WERI-Rb-1 (cell line): ENCODE results near the gene CLEC16A.

Experiments
- DNase-seq: peaks from one replicate; pipeline ENCODE4 v3.0.0-alpha.2; 2020
- H3K27ac ChIP-seq: fragments of 250-450 bp; sonication (Bioruptor Pico); 2 replicates; pipeline ENCODE4 v1.5.1; 2020; ENCODE audit warnings: mild to moderate bottlenecking, moderate library complexity
- H3K27me3 ChIP-seq: fragments of 250-450 bp; sonication (Bioruptor Pico); 2 replicates; pipeline ENCODE4 v1.5.1; 2021; ENCODE audit warnings: mild to moderate bottlenecking, low read depth, moderate library complexity; ENCODE audit not compliant: insufficient read depth, severe bottlenecking
- H3K36me3 ChIP-seq: fragments of 250-450 bp; sonication (Bioruptor Pico); 2 replicates; pipeline ENCODE4 v1.5.1; 2020; ENCODE audit warnings: mild to moderate bottlenecking, moderate library complexity
- H3K4me3 ChIP-seq: 2 replicates; pipeline ENCODE4 v1.5.1; 2011; ENCODE audit warnings: low read depth, mild to moderate bottlenecking, control low read depth, low read length
- H3K9me3 ChIP-seq: fragments of 250-450 bp; sonication (Bioruptor Pico); 2 replicates; pipeline ENCODE4 v1.5.1; 2021; ENCODE audit warnings: mild to moderate bottlenecking, moderate library complexity; ENCODE audit not compliant: severe bottlenecking
- TF ChIP-seq, protein P1 (sequence below): IDR thresholded peaks from 2 replicates; pipeline ENCODE4 v1.5.1; 2011; ENCODE audit warnings: low read depth, mild to moderate bottlenecking, control low read depth, inconsistent platforms, low read length

CLEC16A gene

DNA sequence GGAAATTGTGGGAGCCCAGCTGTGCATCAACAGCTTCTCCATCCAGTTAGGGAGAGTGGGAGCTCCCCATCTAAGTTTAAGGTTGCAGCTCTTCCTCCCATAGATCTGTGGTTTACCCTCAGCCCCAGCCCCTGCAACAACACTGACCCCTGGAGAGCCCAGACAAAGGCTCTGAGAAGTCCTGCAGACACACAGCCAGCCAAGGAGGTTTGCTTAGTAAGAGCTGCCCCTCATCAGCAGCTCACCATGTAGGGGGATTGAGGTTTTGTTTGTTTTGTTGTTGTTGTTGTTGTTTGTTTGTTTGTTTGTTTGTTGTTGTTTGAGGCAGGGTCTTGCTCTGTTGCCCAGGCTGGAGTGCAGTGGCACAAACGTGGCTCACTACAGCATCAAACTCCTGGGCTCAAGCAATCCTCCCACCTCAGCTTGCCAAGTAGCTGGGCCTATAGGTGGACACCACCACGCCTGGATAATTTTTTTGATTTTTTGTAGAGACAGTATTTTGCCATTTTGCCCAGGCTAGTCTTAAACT lies 138.6 kb downstream of the CLEC16A start:
- no peaks in the 10 kb centered on the region for H3K9me3 ChIP-seq
- H3K36me3 ChIP-seq = peaks cover 4% of the 10 kb centered on the region; the same call in 1 of the 2 replicates
- H3K27ac ChIP-seq = no peak overlapping the region
- TF ChIP-seq, protein P1, sequence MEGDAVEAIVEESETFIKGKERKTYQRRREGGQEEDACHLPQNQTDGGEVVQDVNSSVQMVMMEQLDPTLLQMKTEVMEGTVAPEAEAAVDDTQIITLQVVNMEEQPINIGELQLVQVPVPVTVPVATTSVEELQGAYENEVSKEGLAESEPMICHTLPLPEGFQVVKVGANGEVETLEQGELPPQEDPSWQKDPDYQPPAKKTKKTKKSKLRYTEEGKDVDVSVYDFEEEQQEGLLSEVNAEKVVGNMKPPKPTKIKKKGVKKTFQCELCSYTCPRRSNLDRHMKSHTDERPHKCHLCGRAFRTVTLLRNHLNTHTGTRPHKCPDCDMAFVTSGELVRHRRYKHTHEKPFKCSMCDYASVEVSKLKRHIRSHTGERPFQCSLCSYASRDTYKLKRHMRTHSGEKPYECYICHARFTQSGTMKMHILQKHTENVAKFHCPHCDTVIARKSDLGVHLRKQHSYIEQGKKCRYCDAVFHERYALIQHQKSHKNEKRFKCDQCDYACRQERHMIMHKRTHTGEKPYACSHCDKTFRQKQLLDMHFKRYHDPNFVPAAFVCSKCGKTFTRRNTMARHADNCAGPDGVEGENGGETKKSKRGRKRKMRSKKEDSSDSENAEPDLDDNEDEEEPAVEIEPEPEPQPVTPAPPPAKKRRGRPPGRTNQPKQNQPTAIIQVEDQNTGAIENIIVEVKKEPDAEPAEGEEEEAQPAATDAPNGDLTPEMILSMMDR = no peak
- H3K27me3 ChIP-seq = no peaks in the 10 kb centered on the region
- H3K4me3 ChIP-seq = no peak overlapping the region
- DNase-seq = no peak

DNA sequence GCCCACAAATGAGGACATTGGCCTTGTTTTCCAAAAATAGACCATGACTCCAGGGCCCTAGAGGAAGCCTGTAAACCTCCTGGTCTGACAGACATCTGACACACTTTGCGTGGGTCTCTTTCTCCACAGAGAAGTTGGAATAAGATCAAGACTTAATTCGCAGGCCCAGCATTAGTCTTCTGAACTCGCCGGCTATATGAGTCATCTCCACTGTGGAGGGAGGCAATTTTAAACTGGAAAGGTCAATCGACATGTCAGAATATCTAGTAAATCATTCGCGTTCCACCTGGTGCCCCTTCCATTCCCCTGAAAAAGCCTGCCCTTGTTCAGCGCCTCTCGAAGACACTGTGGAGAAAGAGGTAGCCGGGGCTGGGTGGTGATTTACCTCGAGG lies 140.1 kb downstream of the CLEC16A start:
- peaks cover 4% of the 10 kb centered on the region; the same call in 1 of the 2 replicates for H3K36me3 ChIP-seq
- no peak overlapping the region for H3K27ac ChIP-seq
- TF ChIP-seq, protein P1 = no peak
- DNase-seq = no peak
- no peak overlapping the region for H3K4me3 ChIP-seq
- H3K9me3 ChIP-seq = no peaks in the 10 kb centered on the region
- H3K27me3 ChIP-seq = no peaks in the 10 kb centered on the region

DNA sequence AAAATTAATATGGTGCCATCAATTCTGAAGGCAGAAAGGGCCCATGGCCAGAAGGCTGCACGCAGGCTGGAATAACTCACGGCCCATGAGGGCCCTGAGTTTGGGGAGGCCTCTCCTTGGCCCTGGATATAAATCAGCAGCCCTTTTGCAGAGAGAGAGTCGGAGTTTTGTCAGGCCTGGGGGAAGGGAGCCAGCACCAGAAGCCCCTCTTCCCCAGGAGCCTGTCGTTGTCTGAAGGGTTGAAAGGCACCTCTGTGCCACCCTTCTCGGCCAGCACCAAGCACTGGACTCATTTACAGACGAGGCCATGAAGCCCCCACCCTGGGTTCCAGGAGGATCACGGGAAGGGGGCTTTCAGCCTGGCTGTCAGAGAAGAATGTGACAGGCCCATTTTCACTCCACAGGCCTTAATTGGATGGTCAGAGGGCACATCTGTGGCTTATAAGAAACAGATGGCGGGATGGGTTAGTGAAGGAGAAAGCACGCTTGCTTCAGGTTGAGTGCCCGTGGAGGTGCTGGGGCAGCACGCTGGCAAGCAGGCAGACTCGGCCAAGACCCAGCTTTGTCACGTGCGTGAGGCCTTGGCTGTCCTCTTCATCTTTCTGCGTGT lies 140.6 kb downstream of the CLEC16A start:
- H3K27me3 ChIP-seq = no peaks in the 10 kb centered on the region
- peak overlapping the region; percentile 16; the same call in 1 of the 2 replicates for H3K27ac ChIP-seq
- no peak overlapping the region for H3K4me3 ChIP-seq
- H3K9me3 ChIP-seq = no peaks in the 10 kb centered on the region
- TF ChIP-seq, protein P1 = no peak
- peak; percentile 31 for DNase-seq
- H3K36me3 ChIP-seq = peaks cover 4% of the 10 kb centered on the region; the same call in 1 of the 2 replicates

DNA sequence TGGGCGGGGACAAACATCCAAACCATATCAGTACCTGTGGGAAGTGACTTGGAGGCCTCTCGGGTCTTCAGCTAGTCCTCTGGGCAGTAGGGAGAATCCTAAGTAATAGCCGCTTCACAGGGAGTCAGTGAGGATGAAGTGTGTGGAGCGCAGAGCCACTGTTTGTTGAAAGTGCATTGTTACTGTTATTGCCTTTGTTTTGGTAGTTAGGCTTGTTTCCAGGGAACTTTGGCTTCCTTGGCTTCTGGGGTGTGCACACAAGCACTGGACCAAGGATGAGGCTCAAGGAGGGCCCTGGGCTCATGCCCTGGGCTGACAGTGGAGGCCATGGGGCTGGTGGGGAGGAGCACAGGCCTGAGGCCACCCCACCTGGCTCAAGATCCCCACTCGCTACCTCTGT lies 141.6 kb downstream of the CLEC16A start:
- Histone ChIP-seq H3K36me3 (peaks cover 4% of the 10 kb centered on the region; the same call in 1 of the 2 replicates), H3K27ac (no peak overlapping the region), H3K9me3 (no peaks in the 10 kb centered on the region), H3K27me3 (no peaks in the 10 kb centered on the region), H3K4me3 (no peak overlapping the region)
- TF ChIP-seq, protein P1 = no peak
- DNase-seq = no peak

DNA sequence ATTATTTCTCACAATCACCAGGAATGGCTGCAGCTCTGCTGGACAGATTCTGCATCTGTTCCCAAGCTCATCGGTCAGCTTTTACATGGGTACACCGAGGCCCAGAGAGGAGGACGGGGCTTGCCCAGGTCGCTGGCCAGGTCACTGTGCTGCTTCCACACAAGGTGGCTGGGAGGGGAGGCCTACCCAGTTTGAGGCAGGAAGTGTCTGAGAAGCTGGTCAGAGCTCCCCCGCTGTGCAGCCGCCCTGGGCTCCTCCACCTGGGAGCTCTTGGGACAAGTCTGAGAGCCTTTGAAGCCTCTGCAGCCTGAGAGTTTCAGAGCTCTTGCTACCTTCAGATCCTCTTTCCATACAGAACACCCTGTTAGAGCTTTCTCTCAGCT lies 143.3 kb downstream of the CLEC16A start:
- Histone ChIP-seq H3K36me3 (peaks cover 7% of the 10 kb centered on the region), H3K27ac (no peak overlapping the region), H3K9me3 (no peaks in the 10 kb centered on the region), H3K27me3 (no peaks in the 10 kb centered on the region), H3K4me3 (no peak overlapping the region)
- TF ChIP-seq, protein P1 = no peak
- DNase-seq = no peak
